Right cardiac atrium (tissue), 5 donors: ENCODE measurements around the gene F12. TPM values are rescaled to one million over a fixed set of nuclear protein-coding genes. Genes with fewer than 3 reads are reported as not detected.

ENCODE experiments used
- ATAC-seq, 2 donors: fragments of 200-7000 bp; cut with Tn5 transposase; one replicate each; pipeline versions ENCODE4 v1.8.0 to v1.9.1; 2020; ENCODE audit warnings: moderate library complexity in 2 of 2, mild to moderate bottlenecking in 1 of 2
- DNase-seq, 3 donors: peaks; one replicate each; pipeline ENCODE4 v3.0.0-alpha.2; 2020
- H3K27ac ChIP-seq: one replicate; pipeline ENCODE4 v1.5.1; 2013; ENCODE audit warnings: mild to moderate bottlenecking, low read length, control low read depth, moderate library complexity
- H3K27me3 ChIP-seq: one replicate; pipeline ENCODE4 v1.6.1; 2013; ENCODE audit not compliant: control insufficient read depth, insufficient read depth
- H3K4me1 ChIP-seq: one replicate; pipeline ENCODE4 v1.6.1; 2013; ENCODE audit warnings: low read length; ENCODE audit not compliant: control insufficient read depth, insufficient read depth
- H3K4me3 ChIP-seq: one replicate; pipeline ENCODE4 v1.5.1; 2013; ENCODE audit warnings: low read length, control low read depth
- H3K9me3 ChIP-seq: one replicate; pipeline ENCODE4 v1.6.1; 2013; ENCODE audit warnings: low read length; ENCODE audit not compliant: control insufficient read depth
- WGBS: extraction: QIAGEN DNeasy Blood & Tissue Kit; methylation state at CpG from one replicate; pipeline ENCODE4 v1.1.7; 2013; 5-methylcytosine and 5-hydroxymethylcytosine counted together
- intact Hi-C, 4 donors: fragments of 100-400 bp; cut with DNase I; formaldehyde crosslinking; loops; one replicate each; pipeline versions ENCODE4 v1.11.0 to v1.14.0; 2022 to 2023
- polyA plus RNA-seq: library from polyadenylated mRNA; stranded (reverse); fragments of 200-250 nt; gene quantifications from one replicate; pipeline ENCODE4 v1.2.3, GENCODE V29; 2013
- total RNA-seq, 4 donors: library from RNA; stranded (reverse); fragmentation: NEBNext Ultra II Directional; extraction: Animal tissue kit (Norgen Biotek cat#: 25700); gene quantifications; one replicate each; pipeline ENCODE4 v1.2.1, GENCODE V29; 2021
- donor health status: healthy with polysubstance abuse.
- donor health status: DM: no; HTN: yes; CAD: no.
- donor health status: DM: no; HTN: no; CAD: no.
- donor health status: DM: no; HTN: yes; CAD: no; lungs with severe emphysema.
- donor health status: DM: yes; HTN: yes; CAD: no.

F12 gene
- total and polyA plus RNA-seq, 5 donors, result 0.17 to 0.34 (median 0.27) TPM

- no peak for ATAC-seq
Measured at GRCh38 chr5:177437623-177438022, 28.3 kb upstream of the F12 start.

DNA sequence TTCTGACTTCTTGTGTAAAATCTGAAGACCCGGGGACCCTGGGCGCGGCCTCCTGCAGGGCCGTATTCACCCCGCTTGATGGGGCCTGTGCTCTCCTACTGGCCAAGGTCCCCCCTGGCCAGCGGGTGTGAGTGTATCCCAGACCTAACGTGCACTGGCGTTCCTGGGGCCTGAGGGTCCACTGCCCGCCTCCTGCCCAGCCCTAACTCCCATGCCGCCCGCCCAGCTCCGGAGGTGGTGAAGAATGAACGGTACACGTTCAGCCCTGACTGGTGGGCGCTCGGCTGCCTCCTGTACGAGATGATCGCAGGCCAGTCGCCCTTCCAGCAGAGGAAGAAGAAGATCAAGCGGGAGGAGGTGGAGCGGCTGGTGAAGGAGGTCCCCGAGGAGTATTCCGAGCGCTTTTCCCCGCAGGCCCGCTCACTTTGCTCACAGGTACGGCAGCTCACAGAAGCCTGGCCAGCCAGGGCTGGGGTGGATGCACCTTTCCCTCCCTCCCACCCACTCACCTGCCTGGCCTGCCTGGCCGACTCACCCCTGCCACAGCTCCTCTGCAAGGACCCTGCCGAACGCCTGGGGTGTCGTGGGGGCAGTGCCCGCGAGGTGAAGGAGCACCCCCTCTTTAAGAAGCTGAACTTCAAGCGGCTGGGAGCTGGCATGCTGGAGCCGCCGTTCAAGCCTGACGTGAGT lies 26.6 kb upstream of the F12 start:
- ATAC-seq (no peak), DNase-seq (peak in 2 of 3 donors; percentile 53 to 55)
- intact Hi-C loops, result no loop called here
- no peaks in the 10 kb centered on the region for H3K9me3 ChIP-seq
- no peaks in the 10 kb centered on the region for H3K4me1 ChIP-seq
- H3K27me3 ChIP-seq, result no peaks in the 10 kb centered on the region
- no peak overlapping the region for H3K27ac ChIP-seq
- H3K4me3 ChIP-seq, result no peak overlapping the region
- WGBS, result 95% methylated on average over 37 of the region's 37 CpGs

More at GRCh38 chr5:177437623-177438022, 28.3 kb upstream of the F12 start:
- H3K9me3 ChIP-seq, result no peaks in the 10 kb centered on the region
- 72% methylated on average over 4 of the region's 4 CpGs for WGBS
- no peak overlapping the region for H3K27ac ChIP-seq
- DNase-seq, result peak in 1 of 3 donors; percentile 4
- H3K27me3 ChIP-seq, result no peaks in the 10 kb centered on the region
- intact Hi-C loops, result no loop called here
- H3K4me1 ChIP-seq, result no peaks in the 10 kb centered on the region
- no peak overlapping the region for H3K4me3 ChIP-seq

GRCh38 chr5:177434942-177435738 lies 25.8 kb upstream of the F12 start:
- no peaks in the 10 kb centered on the region for H3K27me3 ChIP-seq
- H3K27ac ChIP-seq, result no peak overlapping the region
- H3K4me3 ChIP-seq, result no peak overlapping the region
- no peak for ATAC-seq
- 95% methylated on average over 20 of the region's 20 CpGs for WGBS
- DNase-seq, result peak in 2 of 3 donors; percentile 34 to 36
- intact Hi-C loops, result no loop called here
- no peaks in the 10 kb centered on the region for H3K9me3 ChIP-seq
- H3K4me1 ChIP-seq, result no peaks in the 10 kb centered on the region

DNA sequence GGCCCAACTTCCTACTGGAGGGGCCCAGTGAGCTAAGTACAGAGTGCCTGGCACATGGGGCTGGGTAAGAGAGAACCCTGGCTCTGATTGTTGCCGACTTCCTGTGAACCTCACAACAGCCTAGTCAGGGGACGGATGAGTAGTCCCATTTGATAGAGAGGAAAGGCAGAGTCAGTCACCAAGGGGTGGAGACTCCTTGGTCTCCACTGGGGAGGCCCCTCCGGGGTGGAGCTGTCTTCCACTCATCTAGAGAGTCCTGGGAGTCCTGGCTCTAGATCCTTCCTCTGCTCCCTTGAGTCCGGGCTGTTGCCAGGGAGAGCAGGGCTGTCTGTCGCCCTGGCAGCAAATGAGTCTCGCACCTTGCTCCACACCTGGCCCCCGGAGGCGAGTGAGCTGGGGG lies 25.1 kb upstream of the F12 start:
- Histone ChIP-seq H3K4me1 (no peaks in the 10 kb centered on the region), H3K9me3 (no peaks in the 10 kb centered on the region), H3K4me3 (no peak overlapping the region), H3K27ac (no peak overlapping the region), H3K27me3 (no peaks in the 10 kb centered on the region)
- DNase-seq (peak in 2 of 3 donors; percentile 23 to 41), ATAC-seq (no peak)
- WGBS, result 88% methylated on average over 8 of the region's 8 CpGs
- intact Hi-C loops, result no loop called here

DNA sequence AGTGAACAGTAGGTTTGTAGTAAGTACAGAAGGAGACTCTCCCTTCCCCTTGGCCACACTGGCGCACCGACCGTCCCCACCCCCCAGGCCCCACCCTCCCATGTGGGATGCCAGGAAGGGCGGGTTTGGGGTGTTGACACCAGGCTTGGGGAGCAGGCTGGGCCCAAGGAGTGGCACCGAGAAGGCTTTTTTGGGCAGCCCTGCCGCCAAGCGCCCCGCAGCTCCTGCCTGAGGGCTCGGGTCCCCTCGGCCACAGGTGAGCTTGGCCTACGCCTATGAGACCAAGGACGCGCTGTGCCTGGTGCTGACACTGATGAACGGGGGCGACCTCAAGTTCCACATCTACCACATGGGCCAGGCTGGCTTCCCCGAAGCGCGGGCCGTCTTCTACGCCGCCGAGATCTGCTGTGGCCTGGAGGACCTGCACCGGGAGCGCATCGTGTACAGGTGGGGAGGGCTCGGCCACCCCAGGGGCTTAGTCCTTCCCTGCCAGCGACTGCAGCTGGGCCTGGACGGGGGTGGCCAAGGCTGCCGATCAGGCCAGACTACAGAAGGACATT lies 24.4 kb upstream of the F12 start:
- DNase-seq, result peak in 2 of 3 donors; percentile 53
- no peaks in the 10 kb centered on the region for H3K27me3 ChIP-seq
- ATAC-seq, result no peak
- H3K27ac ChIP-seq, result no peak overlapping the region
- H3K9me3 ChIP-seq, result no peaks in the 10 kb centered on the region
- no peak overlapping the region for H3K4me3 ChIP-seq
- 94% methylated on average over 29 of the region's 29 CpGs for WGBS
- intact Hi-C loops, result no loop called here
- no peaks in the 10 kb centered on the region for H3K4me1 ChIP-seq

DNA sequence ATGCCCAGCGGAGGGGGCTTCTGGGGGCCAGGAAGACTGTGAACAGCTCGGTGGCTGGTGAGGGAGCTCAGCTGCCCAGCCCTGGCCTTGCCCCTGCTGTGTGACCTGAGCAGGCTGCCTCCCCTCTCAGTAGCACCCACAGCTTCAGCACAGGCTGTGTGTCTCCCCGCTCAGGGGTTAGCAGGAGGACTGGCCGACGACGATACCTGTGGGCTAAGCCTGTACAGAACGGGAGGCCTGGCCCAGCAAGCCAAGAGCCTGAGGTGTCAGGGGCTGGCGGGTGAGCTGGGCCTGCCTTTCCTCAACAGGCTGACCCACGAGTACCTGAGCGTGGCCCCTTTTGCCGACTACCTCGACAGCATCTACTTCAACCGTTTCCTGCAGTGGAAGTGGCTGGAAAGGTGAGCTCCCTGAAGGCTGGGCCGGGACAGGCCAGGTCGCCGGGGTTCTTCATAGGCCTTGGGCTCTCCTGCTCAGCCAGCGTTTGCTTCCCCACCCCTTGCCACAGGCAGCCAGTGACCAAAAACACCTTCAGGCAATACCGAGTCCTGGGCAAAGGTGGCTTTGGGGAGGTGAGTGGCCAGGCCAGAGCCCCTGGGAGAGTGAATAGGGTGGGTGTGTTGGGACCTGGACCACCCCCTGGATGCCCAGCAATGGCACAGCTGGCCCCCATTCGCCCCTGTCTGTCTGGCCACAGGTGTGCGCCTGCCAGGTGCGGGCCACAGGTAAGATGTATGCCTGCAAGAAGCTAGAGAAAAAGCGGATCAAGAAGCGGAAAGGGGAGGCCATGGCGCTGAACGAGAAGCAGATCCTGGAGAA lies 23.7 kb upstream of the F12 start:
- Histone ChIP-seq H3K27me3 (no peaks in the 10 kb centered on the region), H3K4me1 (peaks cover 2% of the 10 kb centered on the region), H3K27ac (no peak overlapping the region), H3K4me3 (no peak overlapping the region), H3K9me3 (no peaks in the 10 kb centered on the region)
- intact Hi-C loops, result no loop called here
- ATAC-seq, result no peak
- WGBS, result 94% methylated on average over 25 of the region's 25 CpGs
- DNase-seq, result peak in 2 of 3 donors; percentile 39 to 48

GRCh38 chr5:177432143-177432838 lies 22.9 kb upstream of the F12 start:
- Histone ChIP-seq H3K27me3 (no peaks in the 10 kb centered on the region), H3K9me3 (no peaks in the 10 kb centered on the region), H3K4me3 (no peak overlapping the region), H3K4me1 (peaks cover 5% of the 10 kb centered on the region), H3K27ac (no peak overlapping the region)
- DNase-seq, result peak in 2 of 3 donors; percentile 65 to 69
- intact Hi-C loops, result no loop called here
- ATAC-seq, result peak; percentile 14 to 42
- WGBS, result 79% methylated on average over 18 of the region's 18 CpGs

GRCh38 chr5:177431317-177432142 lies 22.2 kb upstream of the F12 start:
- DNase-seq, result peak; percentile 30 to 69 (median 69)
- intact Hi-C loops, result no loop called here
- H3K27me3 ChIP-seq, result no peaks in the 10 kb centered on the region
- no peak overlapping the region for H3K4me3 ChIP-seq
- no peak overlapping the region for H3K27ac ChIP-seq
- ATAC-seq, result no peak
- no peaks in the 10 kb centered on the region for H3K9me3 ChIP-seq
- 74% methylated on average over 29 of the region's 29 CpGs for WGBS
- H3K4me1 ChIP-seq, result peaks cover 7% of the 10 kb centered on the region

- intact Hi-C loops, result no loop called here
- H3K27me3 ChIP-seq, result no peaks in the 10 kb centered on the region
- 89% methylated on average over 7 of the region's 7 CpGs for WGBS
- no peaks in the 10 kb centered on the region for H3K9me3 ChIP-seq
- ATAC-seq, result no peak
- H3K4me3 ChIP-seq, result no peak overlapping the region
- DNase-seq, result no peak
- H3K4me1 ChIP-seq, result peaks cover 7% of the 10 kb centered on the region
- no peak overlapping the region for H3K27ac ChIP-seq
Measured at GRCh38 chr5:177430972-177431316, 21.6 kb upstream of the F12 start.
